ACHN (cell line): ENCODE results near the gene B3GLCT.

Experiments used
- DNase-seq: peaks from one replicate; pipeline ENCODE4 v3.0.0-alpha.2; 2015
- in situ Hi-C: cut with HindIII; loops from 2 replicates; pipeline ENCODE4 v1.10.0; 2017; ENCODE audit warnings: low sequenced_read_pairs, low pct_ligation_motif_present, low pct_unique_long_range_greater_than_20kb

The B3GLCT gene

DNA sequence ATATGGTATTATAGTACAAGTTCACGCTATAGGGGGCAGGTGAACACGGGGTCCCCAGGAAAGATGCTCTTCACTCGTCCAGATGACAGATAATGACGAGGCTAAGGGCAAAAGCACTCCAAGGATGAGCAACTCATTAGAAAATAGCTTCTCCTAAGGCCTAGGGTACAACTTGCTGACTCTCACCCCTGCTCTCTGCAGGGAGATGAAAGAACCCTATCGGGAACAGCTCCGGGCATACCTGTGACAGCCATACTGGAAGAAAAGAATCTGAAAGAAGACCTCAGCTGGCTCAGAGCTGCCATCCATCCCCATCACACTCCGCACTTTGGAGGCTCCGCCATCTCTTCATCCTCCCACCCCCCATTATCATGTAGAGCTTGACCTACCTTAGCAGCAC, 20.5 kb upstream of the B3GLCT start:
- in situ Hi-C loops: no loop called here
- DNase-seq: no peak

DNA sequence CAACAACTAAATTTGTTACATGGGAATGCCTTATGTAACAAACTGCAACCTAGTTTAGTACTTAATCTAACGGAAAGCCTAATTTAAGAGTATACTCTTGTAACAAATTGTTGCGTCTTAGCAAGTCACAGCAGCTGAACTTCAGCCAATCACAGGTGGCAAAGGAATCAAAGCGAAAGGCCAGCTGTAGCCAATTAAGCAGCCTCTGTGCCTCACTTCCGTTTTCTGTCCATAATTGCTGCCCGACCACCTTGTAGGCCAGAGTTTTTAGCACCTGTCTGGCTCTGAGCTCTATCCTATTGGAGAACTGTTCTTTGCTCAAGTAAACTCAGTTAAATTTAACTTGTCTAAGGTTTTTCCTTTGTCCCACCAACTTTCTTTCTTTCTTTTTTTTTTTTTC, 20.0 kb upstream of the B3GLCT start:
- in situ Hi-C loops: no loop called here
- no peak for DNase-seq

DNA sequence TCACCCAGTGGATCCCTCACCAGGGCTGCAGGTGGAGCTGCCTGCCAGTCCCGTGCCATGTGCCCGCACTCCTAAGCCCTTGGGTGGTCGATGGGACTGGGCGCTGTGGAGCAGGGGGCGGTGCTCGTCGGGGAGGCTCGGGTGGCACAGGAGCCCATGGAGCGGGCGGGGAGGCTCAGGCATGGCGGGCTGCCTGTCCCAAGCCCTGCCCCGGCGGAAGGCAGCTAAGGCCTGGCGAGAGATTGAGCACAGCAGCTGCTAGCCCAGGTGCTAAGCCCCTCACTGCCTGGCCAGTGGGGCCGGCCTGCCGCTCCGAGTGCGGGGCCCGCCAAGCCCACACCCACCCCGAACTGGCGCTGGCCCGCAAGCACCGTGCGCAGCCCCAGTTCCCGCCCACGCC, 16.8 kb upstream of the B3GLCT start:
- DNase-seq: no peak
- in situ Hi-C loops: no loop called here

DNA sequence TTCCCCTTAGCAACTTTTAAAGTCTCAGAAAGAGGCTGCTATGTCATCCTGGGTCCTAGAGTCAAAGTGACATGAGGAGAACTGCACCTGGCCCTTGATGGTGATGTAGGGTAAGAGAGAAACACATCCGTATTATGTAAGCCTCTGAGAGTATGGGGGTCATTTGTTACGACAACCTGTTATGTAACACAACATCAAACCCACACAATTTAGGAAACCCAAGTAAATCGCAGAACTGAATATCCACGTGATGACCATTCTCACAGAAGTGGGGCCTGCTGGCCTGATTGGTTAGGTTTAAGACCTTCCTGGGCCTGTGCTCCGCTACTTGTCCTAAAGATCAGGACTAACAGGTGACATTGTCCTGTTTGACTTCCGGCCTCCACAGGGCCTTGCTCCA, 15.3 kb upstream of the B3GLCT start:
- no peak for DNase-seq

DNA sequence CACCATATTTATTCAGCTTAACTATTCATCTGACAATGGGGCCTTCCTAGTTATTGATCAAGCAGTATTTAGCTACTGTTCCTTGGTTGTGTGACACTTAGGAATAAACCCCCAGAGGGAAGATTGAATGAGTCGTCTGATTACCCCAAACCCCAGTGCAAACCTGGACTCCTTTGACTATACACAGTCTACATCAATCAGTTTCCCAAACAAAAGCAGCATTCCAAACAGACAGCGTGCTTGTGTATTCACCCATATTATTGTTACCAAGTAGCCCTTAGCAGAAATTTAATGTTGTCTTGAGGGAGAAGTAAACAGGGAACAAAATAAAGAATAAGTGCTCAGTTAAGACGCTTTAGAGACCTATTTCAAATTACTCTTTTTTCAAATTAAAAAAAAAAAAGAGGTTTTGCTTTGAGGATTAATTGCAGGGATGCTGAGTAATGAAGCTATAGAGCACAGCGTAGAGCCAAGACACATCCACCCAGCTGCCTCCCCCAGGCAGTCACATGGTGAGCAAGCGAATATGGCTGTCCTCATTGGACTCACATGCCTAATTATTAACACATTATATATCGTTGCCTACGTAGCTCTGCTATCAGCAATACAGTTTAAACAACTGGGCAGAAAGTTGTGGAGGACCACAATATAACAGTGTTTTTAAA, 14.7 kb upstream of the B3GLCT start:
- in situ Hi-C loops: no loop called here

More for the DNA sequence above, 15.3 kb upstream of the B3GLCT start:
- in situ Hi-C loops: no loop called here

DNA sequence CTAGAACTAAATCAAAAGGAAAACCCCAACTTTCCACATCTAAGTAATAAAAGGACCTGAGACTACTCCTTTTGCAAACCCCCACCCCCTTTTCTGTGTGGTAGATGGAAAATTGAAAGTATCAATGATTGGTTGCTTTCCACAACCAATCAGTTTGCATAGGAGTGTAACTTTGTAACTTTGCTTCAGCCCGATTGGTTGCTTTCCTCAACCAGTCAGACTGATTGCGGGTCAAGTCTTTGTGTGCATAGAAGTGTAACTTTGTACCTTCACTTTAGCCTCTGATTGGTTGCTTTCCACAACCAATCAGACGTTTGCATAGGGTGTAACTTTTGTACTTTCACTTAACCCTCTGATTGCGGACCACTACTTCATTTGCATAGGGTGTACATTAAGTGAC, 8.0 kb upstream of the B3GLCT start:
- DNase-seq: no peak
- in situ Hi-C loops: no loop called here

More for the DNA sequence above, 14.7 kb upstream of the B3GLCT start:
- DNase-seq: no peak

DNA sequence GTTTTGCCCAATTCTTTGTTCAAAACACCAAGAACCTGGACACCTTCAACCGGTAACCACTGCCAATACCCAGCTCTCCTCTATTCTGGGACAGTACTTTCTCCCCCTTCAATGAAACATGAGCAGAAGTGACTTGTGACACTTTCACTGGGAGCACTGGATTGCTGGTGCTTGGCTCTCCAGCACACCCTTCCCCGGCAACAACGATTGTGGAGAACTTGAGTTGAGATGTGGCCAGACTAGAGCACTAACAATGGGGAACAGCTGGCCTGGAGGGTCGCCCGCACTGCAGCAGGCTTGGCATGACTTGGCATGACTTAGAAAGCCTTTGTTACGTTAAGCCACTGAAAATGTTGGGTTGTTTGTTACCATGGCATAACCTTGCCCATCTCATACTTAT, 7.5 kb upstream of the B3GLCT start:
- in situ Hi-C loops: no loop called here
- DNase-seq: no peak

DNA sequence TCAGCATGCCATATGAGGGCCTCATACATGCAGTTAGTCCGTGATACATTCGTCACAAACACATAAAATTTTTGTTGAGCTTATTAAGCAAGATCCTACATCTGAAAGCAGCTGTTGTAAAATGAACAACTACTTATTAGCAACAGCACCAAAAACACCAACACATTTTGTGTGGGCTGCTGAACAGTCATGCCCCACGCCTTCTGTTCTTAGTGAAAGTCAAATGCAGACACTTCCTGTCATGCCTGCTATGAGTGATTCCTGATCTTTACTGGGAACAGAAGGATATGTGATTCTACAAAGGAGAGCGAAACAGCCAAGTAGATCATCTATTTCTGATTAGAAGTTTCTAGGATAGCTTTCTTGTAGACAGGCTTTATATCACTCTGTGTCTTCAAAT, 4.2 kb upstream of the B3GLCT start:
- in situ Hi-C loops: no loop called here
- DNase-seq: no peak

DNA sequence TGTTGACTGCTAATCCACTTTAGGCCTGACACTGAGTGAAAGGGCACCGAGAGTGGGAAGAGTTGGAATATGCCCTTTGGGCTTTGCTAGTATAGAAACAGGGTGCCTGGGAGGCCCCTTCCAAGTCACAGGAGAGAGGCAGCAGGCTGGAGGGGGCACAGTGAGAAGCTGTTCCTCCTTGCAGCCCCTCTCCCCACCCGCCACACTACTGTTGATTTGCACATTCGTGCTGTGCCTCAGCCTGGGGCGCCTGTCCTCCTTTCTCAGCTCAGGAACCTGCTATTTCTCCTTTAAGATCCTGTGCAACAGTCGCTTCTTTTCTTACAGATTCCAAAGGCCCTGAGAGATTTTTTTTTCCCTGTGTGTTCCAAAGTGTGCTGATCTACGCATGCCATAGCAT, 2.8 kb upstream of the B3GLCT start:
- in situ Hi-C loops: no loop called here
- no peak for DNase-seq

DNA sequence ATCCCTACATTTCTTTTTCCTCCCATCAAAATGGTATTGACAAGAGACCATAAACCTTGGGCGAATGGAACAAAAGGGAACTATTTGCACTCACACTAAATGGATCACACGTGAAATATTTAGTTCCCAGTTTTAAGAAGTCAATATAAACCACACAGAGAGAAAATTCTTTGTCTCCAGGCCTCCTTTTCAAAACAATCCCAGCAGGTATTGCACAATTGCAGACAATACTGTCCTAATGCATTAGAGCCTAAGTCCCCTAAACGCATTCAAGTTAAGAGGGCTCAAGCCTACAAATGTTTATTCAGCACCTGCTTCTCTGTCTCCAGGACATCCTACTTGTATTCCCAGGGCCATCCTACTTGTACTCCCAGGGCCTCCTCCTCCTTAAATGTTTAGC, 1.3 kb upstream of the B3GLCT start:
- no peak for DNase-seq
- in situ Hi-C loops: no loop called here

DNA sequence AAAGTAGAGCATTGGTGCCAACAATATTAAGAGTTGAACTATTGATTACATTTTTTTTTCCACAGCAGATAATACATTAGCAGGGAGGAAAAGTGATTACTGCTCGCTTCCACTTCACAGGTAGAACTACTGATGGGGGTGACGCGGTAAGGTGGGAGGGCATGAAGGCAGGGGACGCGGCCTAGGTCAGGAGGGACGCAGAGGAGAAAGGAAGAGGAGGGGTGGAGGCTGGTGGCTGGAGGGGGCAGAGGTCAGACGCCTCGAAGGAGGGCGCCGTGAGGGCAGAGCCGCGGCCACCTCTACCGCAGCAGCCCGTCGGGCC, 287 bp upstream of the B3GLCT start:
- no peak for DNase-seq
- in situ Hi-C loops: no loop called here

DNA sequence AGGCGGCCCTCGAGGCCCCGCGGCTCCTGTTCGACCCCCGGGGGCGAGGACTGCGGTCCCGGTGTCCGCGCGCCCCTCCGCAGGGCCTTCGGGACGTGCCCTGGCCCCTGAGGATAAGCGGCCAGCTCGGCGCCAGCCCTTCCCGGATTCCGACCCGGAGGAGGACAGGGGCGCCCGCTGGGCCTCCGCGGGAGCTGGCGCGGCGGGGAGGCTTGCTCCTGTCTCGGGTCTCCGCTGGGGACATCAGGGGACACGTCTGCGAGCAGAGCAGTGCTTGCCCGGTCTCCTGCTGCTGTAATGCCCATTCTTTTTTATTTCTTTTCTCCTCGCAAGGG, 829 bp downstream of the B3GLCT start:
- in situ Hi-C loops: no loop called here
- DNase-seq: peak; percentile 28

DNA sequence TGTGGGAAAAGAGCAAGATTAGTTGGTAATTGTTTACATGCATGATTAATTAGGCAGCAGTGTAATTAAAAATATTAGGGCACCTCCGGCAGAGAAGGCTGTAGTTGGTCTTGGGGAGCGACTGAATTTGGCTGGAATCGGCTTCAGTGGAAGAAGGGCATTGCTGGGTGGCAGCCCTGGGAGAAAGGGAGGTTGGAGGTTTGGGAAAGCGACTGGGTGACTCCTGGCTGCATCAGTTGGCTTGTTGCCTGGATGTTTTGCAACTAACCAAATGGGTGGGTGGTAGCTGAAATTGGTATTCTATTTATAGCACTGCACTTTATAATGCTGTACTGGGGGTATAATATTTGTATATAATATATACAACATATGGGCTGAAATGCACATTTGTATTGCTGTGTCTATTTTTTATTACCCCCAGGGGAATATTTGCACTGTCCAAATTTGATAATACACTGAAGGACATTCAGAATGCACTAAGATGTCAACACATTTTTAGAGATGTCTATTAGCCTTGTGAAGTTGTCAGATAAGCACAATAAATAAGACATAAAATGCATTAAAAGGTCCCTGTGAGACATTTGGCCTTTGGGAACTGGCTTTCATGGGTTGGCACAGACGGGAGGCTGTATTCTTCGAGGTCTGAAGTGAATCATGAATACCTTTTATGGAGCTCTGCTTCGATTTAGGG, 1.7 kb downstream of the B3GLCT start:
- DNase-seq: no peak
- in situ Hi-C loops: no loop called here

DNA sequence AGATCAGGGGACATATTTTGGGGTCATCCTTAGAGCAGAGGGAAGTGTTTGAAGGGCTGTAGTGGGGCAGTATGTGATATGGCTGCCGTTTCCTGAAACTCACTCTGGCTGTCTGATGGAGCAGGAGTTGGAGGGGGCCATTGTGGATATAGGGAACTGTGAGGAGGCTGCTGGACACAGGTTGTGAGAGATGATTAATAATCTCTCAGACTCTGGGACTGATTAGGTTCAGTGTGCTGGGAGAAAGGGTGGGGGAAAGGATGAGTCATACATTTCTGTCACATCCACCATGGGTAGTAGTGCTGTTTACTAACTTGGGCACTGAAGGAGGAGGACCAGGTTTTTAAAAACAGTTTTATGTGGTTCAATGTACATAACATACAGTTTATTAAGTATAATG, 4.8 kb downstream of the B3GLCT start:
- in situ Hi-C loops: no loop called here
- DNase-seq: peak; percentile 32

DNA sequence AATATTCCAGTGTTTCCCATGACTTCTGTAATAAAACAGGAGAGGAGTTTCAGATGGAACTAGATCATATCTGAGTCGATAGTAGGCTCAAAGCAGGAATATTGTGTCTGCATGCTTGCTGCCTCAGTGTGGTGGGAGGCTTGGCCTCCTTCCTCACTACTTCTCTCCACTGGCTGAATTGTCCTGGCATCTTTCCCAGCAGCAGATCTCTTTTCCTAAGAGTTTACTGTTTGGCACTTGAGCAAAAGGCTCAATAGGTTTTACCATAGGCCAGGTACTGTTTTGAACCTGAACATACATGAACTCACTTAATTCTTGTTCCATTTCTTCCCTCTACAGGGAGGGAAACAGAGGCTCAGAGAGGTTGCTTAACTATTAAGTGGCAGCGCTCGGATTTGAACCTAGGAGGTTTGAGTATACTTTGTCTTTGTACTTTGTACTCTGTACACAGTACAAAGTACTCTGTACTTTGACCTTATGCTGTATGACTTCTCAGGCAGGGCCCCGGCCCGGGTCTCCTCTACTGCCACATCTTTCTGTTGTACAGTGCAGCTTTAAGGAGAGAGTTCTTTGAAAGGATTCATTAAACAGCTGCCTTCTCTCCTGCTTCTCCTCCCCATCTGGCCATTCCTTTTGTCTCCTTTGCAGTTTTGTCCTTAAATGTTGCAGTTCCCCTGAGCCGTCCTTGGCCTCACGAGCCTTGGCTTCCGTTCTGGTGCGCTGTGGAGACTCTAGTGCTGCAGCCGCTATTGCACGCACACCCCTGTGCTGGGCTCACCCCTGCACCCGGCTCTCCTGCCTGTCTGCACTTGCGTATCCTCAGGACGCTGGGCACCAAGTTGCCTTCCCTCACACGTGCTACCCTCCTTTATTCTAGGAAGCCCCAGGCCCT, 8.1 kb downstream of the B3GLCT start:
- DNase-seq: no peak
- in situ Hi-C loops: no loop called here

DNA sequence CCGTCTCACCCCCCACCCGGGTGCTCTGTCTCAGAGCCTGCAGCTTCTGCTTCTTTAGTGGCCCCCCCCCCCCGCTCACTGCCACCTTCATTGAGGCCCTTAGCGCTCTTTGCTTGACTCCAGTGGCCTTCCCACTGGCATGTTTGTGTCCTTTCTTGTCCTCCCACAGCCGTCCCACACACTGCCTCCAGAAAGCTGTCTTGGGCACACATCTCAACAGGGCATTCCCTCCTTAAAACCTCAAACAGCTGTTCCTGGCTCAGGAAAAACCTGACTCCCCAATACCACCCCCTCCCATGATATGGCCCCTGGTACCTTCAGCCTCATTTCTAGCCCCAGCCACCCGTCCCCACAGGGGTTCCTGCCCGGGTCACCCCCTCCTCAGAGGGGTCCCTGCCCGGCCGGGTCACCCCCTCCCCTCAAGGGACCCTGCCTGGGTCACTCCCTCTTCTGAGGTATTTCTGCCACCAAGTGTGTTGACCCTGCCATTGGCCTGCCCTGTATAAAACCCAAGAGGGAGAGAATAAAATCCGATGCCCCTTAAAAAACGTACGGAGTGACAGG, 8.9 kb downstream of the B3GLCT start:
- in situ Hi-C loops: no loop called here
- DNase-seq: no peak

DNA sequence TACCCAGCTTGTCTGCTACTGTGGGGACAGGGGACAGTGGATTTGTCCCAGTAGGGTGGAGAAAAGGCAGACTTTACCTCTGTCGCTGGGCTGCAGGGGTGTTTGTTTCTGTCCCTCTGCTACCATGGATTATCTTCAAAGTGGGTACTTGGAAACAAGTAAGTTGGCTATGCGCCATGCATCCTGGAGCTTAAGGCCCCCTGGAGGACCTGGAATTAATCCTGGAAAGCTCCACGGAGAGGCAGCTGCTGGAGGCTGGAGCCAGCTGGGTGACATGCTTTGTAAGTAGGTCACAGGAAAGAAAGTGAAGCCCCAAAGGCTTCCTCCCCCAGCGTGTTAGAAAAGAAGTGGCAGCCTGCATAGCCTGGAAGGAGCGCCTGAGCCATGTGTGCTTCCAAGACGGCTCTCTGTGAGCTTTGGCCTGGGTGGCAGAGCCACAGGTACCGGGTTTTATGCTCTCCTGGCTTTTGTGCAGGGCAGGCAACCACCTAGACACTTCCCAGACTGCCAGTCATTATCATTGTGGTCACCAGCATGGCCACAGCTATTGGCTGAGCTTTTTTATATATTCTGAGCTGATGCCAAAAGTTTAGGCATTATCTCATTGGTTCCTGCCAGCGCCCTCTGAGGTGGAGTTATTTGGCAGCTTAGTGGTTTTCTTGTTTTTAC, 9.5 kb downstream of the B3GLCT start:
- DNase-seq: no peak
- in situ Hi-C loops: no loop called here

DNA sequence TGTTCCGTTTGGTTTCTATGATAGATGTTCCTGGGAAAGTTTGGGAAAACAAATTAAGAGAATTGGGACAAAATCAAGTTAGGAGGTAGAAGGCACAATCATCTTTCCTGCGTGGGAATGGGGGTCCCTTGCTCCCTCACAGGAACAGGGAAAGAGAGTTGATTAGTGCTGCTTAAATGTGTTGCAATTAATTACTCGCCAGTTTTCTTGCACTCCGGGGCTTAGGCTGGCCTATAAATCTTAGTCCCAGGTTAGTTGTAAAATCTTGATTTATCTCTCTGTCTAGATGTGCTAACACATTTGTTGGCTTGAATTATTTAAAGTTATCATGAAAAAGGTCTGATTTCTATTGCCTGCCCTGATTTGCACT, 10.1 kb downstream of the B3GLCT start:
- DNase-seq: no peak
- in situ Hi-C loops: no loop called here

DNA sequence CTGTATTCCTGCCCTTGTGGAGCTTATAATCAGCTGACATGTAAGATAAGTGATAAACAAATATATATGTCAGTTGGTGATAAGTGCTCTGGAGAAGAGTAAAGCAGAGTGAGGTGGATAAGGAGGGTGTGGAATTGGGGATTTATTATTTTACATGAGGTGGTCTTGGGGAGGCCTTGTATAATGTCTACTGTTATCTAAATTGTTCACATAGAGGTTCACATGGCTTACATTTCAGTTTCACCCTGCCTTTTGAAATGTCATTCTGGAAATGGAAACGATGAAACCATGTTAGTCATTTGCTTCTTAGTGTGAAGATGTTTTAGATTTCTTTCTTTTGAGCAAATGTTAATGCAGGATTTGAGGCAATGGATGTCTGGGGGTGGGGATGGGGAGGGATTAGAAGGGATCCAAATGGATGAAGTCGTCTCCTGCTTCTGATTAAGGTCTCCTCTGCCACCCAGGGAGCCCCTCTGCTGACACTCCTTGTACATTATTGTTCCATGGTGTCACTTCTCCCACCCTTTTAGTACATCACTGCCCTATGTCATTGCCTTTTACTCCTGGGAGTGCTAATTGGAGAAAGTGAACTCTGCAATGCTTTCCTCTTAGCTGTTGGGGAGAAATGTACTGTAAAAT, 14.0 kb downstream of the B3GLCT start:
- in situ Hi-C loops: no loop called here
- DNase-seq: no peak
